ENCODE data around the gene CD248. TPM values are rescaled to one million over a fixed set of nuclear protein-coding genes. Genes with fewer than 3 reads are reported as not detected.
A peak's percentile ranks its signal among the peaks of the same experiment; 100 is the strongest.

Gene CD248
- total RNA-seq, 2 experiments from 2014 or later: 3.3 to 3.4 TPM

DNA sequence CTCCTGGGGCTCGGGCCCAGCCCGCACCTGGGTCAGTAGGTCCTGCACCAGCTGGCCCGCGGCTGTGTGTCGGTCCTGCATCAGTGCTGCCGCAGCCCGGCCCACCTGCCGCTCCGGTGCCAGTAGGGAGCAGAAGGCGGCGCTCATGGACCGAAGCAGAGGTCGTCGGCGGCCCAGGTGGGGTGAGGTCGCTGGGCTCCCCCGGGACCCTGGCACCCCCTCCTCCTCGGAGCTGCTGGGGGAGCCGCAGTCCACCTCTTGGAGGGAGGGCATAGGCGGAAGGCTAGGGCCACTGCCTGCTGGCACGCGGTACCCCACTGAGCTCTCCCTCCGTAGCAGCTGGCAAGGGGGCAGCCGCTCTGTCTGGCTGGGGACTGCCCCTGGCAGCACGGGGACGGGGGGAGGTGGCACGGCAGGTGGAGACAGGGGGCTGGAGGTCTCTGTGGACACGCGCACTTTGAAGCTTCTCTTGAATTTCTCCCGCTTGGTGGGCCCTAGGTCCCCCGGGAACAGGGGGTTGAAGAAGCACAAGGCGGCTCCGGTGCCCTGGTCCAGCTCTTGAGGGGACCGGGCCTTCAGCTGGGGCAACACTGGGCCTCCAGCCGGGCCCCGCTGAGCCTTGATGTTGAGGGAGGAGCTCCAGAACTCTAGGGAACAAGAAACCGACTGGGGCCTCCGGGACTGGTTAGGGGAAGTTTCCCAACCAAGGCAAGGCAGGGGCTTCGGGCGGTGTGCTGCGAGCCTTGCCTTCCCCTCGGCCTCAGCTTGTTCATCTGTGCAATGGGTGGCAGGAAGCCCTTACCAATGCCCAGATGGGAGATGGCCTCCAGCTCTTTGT lies 18.0 kb upstream of the CD248 start:
- peaks cover 28% of the 10 kb centered on the region for H3K4me1 ChIP-seq (ENCODE audit: insufficient read depth, low read length)
- intact Hi-C loops (cut with DNase I, micrococcal nuclease): no loop called here
- no peaks in the 10 kb centered on the region for H3K9me3 ChIP-seq (ENCODE audit: control insufficient read depth in 1 of 2, insufficient read depth in 1 of 2, low read length in 2 of 2)
- ChIA-PET POLR2A (interaction anchor here (0.9 to 3.0 kb wide), 3 partner anchors 10 to 22 kb away, joined by 3 to 16 read pairs (median 10); partner anchors contain the start of genes B4GAT1 and BRMS1), CTCF (interaction anchor here (1.7 kb wide), 1 partner anchor 23 kb away, joined by 6 read pairs; no protein-coding TSS in a partner anchor)
- peak overlapping the region; percentile 63 for H3K4me3 ChIP-seq (ENCODE audit: low read length)
- peak in 1 of 14 experiments; percentile 35 for DNase-seq
- ATAC-seq (ENCODE audit: poor library complexity): no peak
- Mint-ChIP-seq H3K4me1 (ENCODE audit: low read depth) (peaks cover 19% of the 10 kb centered on the region), H3K9me3 (no peaks in the 10 kb centered on the region), H3K36me3 (ENCODE audit: low read depth) (peaks cover 22% of the 10 kb centered on the region), H3K27ac (no peak overlapping the region), H3K27me3 (no peaks in the 10 kb centered on the region), H3K4me3 (peak overlapping the region; percentile 63)
- H3K27ac ChIP-seq (ENCODE audit: low read depth in 1 of 2, low read length in 2 of 2): no peak overlapping the region
- H3K27me3 ChIP-seq (ENCODE audit: control insufficient read depth in 1 of 2, insufficient read depth in 2 of 2, low read length in 2 of 2): no peaks in the 10 kb centered on the region
- TF ChIP-seq, protein P1, sequence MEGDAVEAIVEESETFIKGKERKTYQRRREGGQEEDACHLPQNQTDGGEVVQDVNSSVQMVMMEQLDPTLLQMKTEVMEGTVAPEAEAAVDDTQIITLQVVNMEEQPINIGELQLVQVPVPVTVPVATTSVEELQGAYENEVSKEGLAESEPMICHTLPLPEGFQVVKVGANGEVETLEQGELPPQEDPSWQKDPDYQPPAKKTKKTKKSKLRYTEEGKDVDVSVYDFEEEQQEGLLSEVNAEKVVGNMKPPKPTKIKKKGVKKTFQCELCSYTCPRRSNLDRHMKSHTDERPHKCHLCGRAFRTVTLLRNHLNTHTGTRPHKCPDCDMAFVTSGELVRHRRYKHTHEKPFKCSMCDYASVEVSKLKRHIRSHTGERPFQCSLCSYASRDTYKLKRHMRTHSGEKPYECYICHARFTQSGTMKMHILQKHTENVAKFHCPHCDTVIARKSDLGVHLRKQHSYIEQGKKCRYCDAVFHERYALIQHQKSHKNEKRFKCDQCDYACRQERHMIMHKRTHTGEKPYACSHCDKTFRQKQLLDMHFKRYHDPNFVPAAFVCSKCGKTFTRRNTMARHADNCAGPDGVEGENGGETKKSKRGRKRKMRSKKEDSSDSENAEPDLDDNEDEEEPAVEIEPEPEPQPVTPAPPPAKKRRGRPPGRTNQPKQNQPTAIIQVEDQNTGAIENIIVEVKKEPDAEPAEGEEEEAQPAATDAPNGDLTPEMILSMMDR (IDR thresholded peaks at IDR 0.05): no peak
- H3K36me3 ChIP-seq (ENCODE audit: insufficient read depth, low read length): peaks cover 25% of the 10 kb centered on the region

DNA sequence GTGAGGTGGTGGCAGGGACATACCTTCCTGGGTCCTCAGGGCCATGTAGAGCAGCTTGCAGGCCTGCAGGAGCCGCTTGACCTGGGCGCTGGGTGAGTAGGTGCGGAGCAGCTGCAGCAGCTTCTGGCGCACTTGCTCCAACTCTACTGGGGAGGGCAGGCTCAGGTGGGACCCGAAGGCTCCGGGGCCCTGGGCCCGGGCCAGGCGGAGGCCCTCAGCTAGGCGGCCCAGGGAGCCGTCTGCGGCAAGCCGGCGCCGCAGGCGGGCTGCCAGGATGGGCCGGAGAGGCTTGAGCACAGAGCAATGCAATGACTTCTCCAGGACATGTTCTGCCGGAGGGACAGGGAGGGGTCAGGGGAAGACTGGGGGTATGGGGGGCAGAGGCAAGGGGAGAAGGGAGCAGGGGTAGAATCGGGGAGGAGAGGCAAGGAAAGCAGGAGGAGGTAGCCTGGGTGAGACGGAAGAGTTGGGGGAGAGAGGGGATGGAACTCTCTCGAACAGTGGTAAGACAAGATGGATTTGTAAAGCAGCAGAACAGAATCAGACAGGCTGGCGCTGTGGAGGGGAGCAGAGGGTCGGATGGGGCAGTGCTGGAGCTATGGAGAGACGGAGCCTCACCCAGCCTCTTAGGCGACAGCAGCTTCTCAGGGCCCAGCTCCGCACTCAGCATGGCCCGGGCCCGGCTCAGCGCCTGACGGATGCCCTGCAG lies 17.2 kb upstream of the CD248 start:
- intact Hi-C loops (cut with DNase I, micrococcal nuclease): no loop called here
- POLR2A ChIA-PET: interaction anchor here (0.6 to 3.0 kb wide), 2 partner anchors 11 to 1111 kb away, joined by 3 to 16 read pairs; partner anchors contain the start of gene BRMS1
- H3K36me3 Mint-ChIP-seq (ENCODE audit: low read depth): peaks cover 15% of the 10 kb centered on the region

More for the DNA sequence above, 17.2 kb upstream of the CD248 start:
- TF ChIP-seq, protein P1 (IDR thresholded peaks at IDR 0.05): no peak
- Histone ChIP-seq H3K4me3 (ENCODE audit: low read length) (no peak overlapping the region), H3K4me1 (ENCODE audit: insufficient read depth, low read length) (peaks cover 30% of the 10 kb centered on the region), H3K36me3 (ENCODE audit: insufficient read depth, low read length) (peaks cover 17% of the 10 kb centered on the region), H3K9me3 (ENCODE audit: control insufficient read depth in 1 of 2, insufficient read depth in 1 of 2, low read length in 2 of 2) (no peaks in the 10 kb centered on the region), H3K27me3 (ENCODE audit: control insufficient read depth in 1 of 2, insufficient read depth in 2 of 2, low read length in 2 of 2) (no peaks in the 10 kb centered on the region), H3K27ac (ENCODE audit: low read depth in 1 of 2, low read length in 2 of 2) (no peak overlapping the region)
- ATAC-seq (ENCODE audit: poor library complexity) (no peak), DNase-seq (peak in 1 of 14 experiments; percentile 25)
- peaks cover 19% of the 10 kb centered on the region for H3K4me1 Mint-ChIP-seq (ENCODE audit: low read depth)
- H3K4me3 Mint-ChIP-seq: no peak overlapping the region
- no peaks in the 10 kb centered on the region for H3K9me3 Mint-ChIP-seq
- no peaks in the 10 kb centered on the region for H3K27me3 Mint-ChIP-seq
- no peak overlapping the region for H3K27ac Mint-ChIP-seq
- CTCF ChIA-PET: interaction anchor here (1.0 kb wide), 1 partner anchor 55 kb away, joined by 4 read pairs; no protein-coding TSS in a partner anchor

Data from CD4-positive, alpha-beta T cell (primary cell).